Measurements from ENCODE around the gene FBXO7.

GRCh38 chr22:32544953-32545558, 70.4 kb downstream of the FBXO7 start:
- TF ChIP-seq POLR2A (IDR thresholded peaks at IDR 0.05; ENCODE audit: low read depth, low read length) (no peak), TAF1 (IDR thresholded peaks at IDR 0.05; ENCODE audit: borderline replicate concordance, low read depth, low read length) (no peak)
